ENCODE results near the gene SERPINI2. TPM values are rescaled to one million over a fixed set of nuclear protein-coding genes. Genes with fewer than 3 reads are reported as not detected.

Gene SERPINI2
- total and polyA plus RNA-seq, 2 of the 8 experiments (the other 6 are each of a cell fraction or from before 2014, with no cell fraction given): 0.26 TPM; not detected in 1

GRCh38 chr3:167487556-167487955 lies 13.7 kb upstream of the SERPINI2 start:
- CTCF ChIA-PET (ENCODE audit: partially characterized antibody): interaction anchor here (1.0 kb wide), 1 partner anchor 394 kb away, joined by 3 read pairs; no protein-coding TSS in a partner anchor
- no peak overlapping the region for H3K27ac ChIP-seq (ENCODE audit: low read depth, low read length)
- no peaks in the 10 kb centered on the region for H4K20me1 ChIP-seq (replicated peaks in 1 of 2; ENCODE audit: control insufficient read depth in 1 of 2, insufficient read depth in 2 of 2, low read length in 2 of 2)
- no peaks in the 10 kb centered on the region for H3K9me3 ChIP-seq (ENCODE audit: insufficient read depth in 2 of 2, low read depth in 1 of 2, low read length in 1 of 2)
- no peaks in the 10 kb centered on the region for H3K23me2 ChIP-seq (ENCODE audit: low read depth, low read length)
- H3K18ac ChIP-seq (ENCODE audit: extremely low read depth, low read length): no peak overlapping the region
- H4K5ac ChIP-seq (ENCODE audit: insufficient read length, low read depth, low read length): no peak overlapping the region
- no peak overlapping the region for H3K14ac ChIP-seq (ENCODE audit: insufficient read length)
- no peak overlapping the region for H2BK12ac ChIP-seq (ENCODE audit: low read depth, low read length)
- H3K79me1 ChIP-seq (ENCODE audit: low read depth, low read length): no peaks in the 10 kb centered on the region
- H3K9ac ChIP-seq (replicated peaks in 1 of 4; ENCODE audit: extremely low read depth in 1 of 4, low read depth in 3 of 4, low read length in 3 of 4): no peak overlapping the region
- H3K4me1 ChIP-seq (replicated peaks in 1 of 4; ENCODE audit: control insufficient read depth in 3 of 4, insufficient read depth in 4 of 4, low read length in 3 of 4): peaks cover 0 to 8% (median 6%) of the 10 kb centered on the region in 4 experiments; a peak in 5 of 7 replicates
- H2AFZ ChIP-seq (ENCODE audit: low read length): no peak overlapping the region
- H3K4me2 ChIP-seq (ENCODE audit: insufficient read depth in 1 of 2, low read depth in 2 of 2, low read length in 2 of 2): no peak overlapping the region
- WGBS, 2 experiments (ENCODE audit: extremely low coverage in 1 of 2, insufficient coverage in 1 of 2, insufficient read length in 1 of 2, insufficient replicate concordance in 2 of 2, low coverage in 1 of 2, low lambda C conversion rate in 2 of 2, missing lambda C conversion rate in 1 of 2): 75% methylated on average over 3 of the region's 3 CpGs; no CpG with 5 or more reads in 1 of the 2 experiments
- H4K8ac ChIP-seq (ENCODE audit: extremely low read depth, insufficient read depth, low read length): no peak overlapping the region
- FAIRE-seq (no peak), DNase-seq (ENCODE audit: low read depth in 1 of 2, low spot score in 2 of 2) (no peak)
- H3K23ac ChIP-seq (ENCODE audit: insufficient read length): no peak overlapping the region
- H3K79me2 ChIP-seq (ENCODE audit: control insufficient read depth in 1 of 2, insufficient read depth in 2 of 2, low read length in 2 of 2): no peaks in the 10 kb centered on the region
- POLR2A ChIA-PET (ENCODE audit: partially characterized antibody): no interaction called here
- H3K27me3 ChIP-seq (replicated peaks in 1 of 4; ENCODE audit: control insufficient read depth in 3 of 4, extremely low read depth in 1 of 4, insufficient read depth in 3 of 4, low read length in 3 of 4): peaks cover 0 to 1% (median 0%) of the 10 kb centered on the region in 4 experiments; a peak in 1 of 7 replicates
- no peak overlapping the region for H2AK5ac ChIP-seq (ENCODE audit: low read depth, low read length)
- no peak overlapping the region for H2BK20ac ChIP-seq (ENCODE audit: low read length)
- H2BK5ac ChIP-seq (ENCODE audit: low read depth, low read length): no peak overlapping the region
- no peak overlapping the region for H2BK120ac ChIP-seq (replicated peaks; ENCODE audit: low read depth, low read length)
- no peak overlapping the region for H3K56ac ChIP-seq (replicated peaks; ENCODE audit: insufficient read length, low read depth, low read length)
- H4K91ac ChIP-seq (replicated peaks; ENCODE audit: insufficient read length, low read length): no peak overlapping the region
- TF ChIP-seq USF2 (IDR thresholded peaks at IDR 0.05; ENCODE audit: low read length) (no peak), KDM5A (IDR thresholded peaks at IDR 0.05; ENCODE audit: low read length) (no peak)
- no peak overlapping the region for H3K4ac ChIP-seq (replicated peaks; ENCODE audit: insufficient read length, low read depth, low read length)
- no peak overlapping the region for H2BK15ac ChIP-seq (ENCODE audit: low read length)
- no peak overlapping the region for H3K4me3 ChIP-seq (ENCODE audit: extremely low read depth in 1 of 4, insufficient read depth in 2 of 4, low read depth in 3 of 4, low read length in 4 of 4)
- H3K36me3 ChIP-seq (ENCODE audit: control insufficient read depth in 2 of 4, insufficient read depth in 4 of 4, low read length in 3 of 4): no peaks in the 10 kb centered on the region

All from H1 (cell line).